ENCODE data around the gene APOC4. TPM values are rescaled to one million over a fixed set of nuclear protein-coding genes. Genes with fewer than 3 reads are reported as not detected.
"Not testable (repeated sequence)": the region's sequence is repeated elsewhere in the genome, so short reads cannot be mapped to it uniquely, and the experiment has no call there.

APOC4 gene
- total RNA-seq, 1 donor from 2014 or later: not detected

DNA sequence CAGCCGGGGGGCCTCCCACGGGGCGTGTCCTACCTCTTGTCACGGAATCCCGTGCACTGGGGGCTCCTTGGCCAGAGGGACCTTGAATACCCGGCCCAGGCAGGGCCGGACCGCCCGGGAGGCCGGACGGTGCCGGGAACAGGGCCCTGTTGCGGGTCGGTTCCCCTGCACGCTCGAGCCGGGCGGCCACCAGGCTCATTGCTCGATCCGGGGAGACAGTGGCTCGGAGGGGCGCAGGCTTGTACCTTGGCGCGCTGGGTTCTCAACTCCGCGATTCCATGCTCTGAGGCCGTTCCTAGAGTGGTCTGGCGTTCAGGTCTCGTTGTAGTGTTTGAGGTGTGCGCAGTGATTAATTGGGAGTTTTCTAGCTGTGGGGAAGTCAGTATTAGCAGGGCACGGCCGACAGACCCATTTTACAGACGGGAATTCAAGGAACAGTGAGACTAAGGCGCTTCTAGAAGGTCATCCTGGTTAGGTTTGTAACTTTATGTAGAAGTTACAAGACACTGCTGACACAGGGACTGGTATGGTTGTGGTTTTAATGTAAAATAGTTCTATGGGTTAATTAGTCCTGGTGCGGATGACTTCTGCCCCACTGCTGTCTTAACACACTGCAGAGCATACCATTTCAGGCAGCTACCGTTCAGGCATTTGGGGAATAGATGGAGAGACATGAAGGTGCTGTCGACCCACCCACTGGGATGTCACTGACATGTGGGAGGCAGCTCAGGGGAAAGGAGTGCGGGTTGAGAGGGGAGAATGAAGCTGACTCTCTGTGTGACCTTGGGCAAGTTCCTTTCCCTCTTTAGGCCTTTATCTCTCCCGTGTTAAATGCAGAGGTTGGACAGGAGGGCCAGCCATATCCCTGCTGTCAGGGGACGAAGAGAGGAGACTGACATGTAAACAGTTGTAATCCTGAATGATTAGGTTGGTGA is 13.7 kb downstream of the APOC4 start:
- peaks cover 25% of the 10 kb centered on the region for H3K4me1 Mint-ChIP-seq (ENCODE audit: low read depth)
- intact Hi-C loops (cut with micrococcal nuclease): loop anchor here (1.0 to 2.0 kb wide), 2 partner anchors 47 to 65 kb away; partner anchors contain the start of gene TOMM40
- no peak for DNase-seq (ENCODE audit: low spot score)

DNA sequence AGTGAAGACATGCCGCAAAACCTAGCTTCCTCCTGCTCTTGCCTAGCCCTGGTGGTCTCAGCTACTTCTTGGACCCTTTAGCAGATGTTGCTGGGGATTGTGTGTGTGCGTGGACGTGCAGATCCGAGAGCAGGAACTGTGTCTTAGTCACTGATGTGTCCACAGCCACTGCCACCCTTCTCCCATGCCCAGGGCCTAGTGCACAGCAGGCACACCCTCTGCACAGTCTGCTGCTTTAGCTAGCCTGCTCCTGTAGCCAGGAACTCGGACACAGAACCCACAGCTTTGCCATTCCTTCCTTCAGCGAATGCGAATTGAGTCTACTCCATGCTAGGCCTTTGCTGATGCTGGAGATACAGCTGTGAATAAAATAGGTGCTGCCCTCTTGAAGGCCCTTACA is 15.5 kb downstream of the APOC4 start:
- H3K27ac Mint-ChIP-seq: peak overlapping the region; percentile 12
- H3K9me3 Mint-ChIP-seq: no peaks in the 10 kb centered on the region
- H3K4me3 Mint-ChIP-seq (ENCODE audit: low read depth): no peak overlapping the region
- H3K36me3 Mint-ChIP-seq (ENCODE audit: low read depth): peaks cover 14% of the 10 kb centered on the region
- DNase-seq (ENCODE audit: low spot score): no peak
- no peaks in the 10 kb centered on the region for H3K27me3 Mint-ChIP-seq (ENCODE audit: low read depth)
- intact Hi-C loops (cut with micrococcal nuclease): no loop called here
- H3K4me1 Mint-ChIP-seq (ENCODE audit: low read depth): peaks cover 25% of the 10 kb centered on the region

More for the DNA sequence above, 13.7 kb downstream of the APOC4 start:
- Mint-ChIP-seq H3K4me3 (ENCODE audit: low read depth) (peak overlapping the region; percentile 86), H3K27ac (peak overlapping the region; percentile 71), H3K9me3 (no peaks in the 10 kb centered on the region), H3K36me3 (ENCODE audit: low read depth) (peaks cover 7% of the 10 kb centered on the region), H3K27me3 (ENCODE audit: low read depth) (no peaks in the 10 kb centered on the region)

DNA sequence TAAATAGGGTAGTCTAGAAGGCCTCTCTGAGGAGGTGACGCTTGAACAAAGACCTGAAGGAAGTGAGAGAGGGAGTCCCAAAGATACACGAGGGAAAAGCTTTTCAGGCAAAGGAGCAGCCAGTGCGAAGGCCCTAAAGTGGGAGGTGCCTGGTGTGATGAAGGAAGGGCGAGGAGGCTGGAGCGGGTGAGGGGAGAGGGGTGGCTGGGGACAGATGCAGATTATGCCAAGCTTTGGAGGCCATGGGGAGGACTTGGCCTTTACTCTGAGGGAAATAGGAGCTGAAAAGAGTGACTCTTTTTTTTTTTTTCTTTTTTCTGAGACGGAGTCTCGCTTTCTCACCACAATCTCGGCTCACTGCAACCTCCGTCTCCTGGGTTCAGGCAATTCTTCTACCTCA is 16.1 kb downstream of the APOC4 start:
- Mint-ChIP-seq H3K27ac (no peak overlapping the region), H3K27me3 (ENCODE audit: low read depth) (no peaks in the 10 kb centered on the region), H3K9me3 (no peaks in the 10 kb centered on the region), H3K4me3 (ENCODE audit: low read depth) (no peak overlapping the region), H3K36me3 (ENCODE audit: low read depth) (peaks cover 16% of the 10 kb centered on the region), H3K4me1 (ENCODE audit: low read depth) (peaks cover 25% of the 10 kb centered on the region)
- intact Hi-C loops (cut with micrococcal nuclease): no loop called here
- no peak for DNase-seq (ENCODE audit: low spot score)

DNA sequence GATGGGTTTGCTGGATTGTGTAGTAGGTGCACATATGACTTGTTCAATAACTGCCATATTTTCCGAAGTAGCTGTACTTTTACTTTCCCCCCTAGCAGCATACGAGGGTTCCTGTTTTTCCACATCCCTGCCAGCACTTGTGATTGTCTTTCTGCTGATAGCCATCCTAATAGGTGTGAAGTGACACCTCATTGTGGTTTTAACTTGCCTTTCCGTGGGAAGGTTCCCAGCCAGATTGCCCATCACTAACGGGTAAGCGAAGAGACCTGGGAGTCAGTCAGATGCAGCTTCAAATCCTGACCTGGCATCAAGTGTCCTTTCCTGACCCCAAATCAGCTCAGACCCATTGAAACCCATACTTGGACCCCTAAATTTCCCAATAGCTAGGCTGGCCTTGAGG is 17.7 kb downstream of the APOC4 start:
- intact Hi-C loops (cut with micrococcal nuclease): no loop called here
- peaks cover 20% of the 10 kb centered on the region for H3K36me3 Mint-ChIP-seq (ENCODE audit: low read depth)
- no peaks in the 10 kb centered on the region for H3K9me3 Mint-ChIP-seq
- DNase-seq (ENCODE audit: low spot score): no peak
- H3K27ac Mint-ChIP-seq: no peak overlapping the region
- H3K4me3 Mint-ChIP-seq (ENCODE audit: low read depth): no peak overlapping the region
- H3K27me3 Mint-ChIP-seq (ENCODE audit: low read depth): no peaks in the 10 kb centered on the region
- peaks cover 21% of the 10 kb centered on the region for H3K4me1 Mint-ChIP-seq (ENCODE audit: low read depth)

DNA sequence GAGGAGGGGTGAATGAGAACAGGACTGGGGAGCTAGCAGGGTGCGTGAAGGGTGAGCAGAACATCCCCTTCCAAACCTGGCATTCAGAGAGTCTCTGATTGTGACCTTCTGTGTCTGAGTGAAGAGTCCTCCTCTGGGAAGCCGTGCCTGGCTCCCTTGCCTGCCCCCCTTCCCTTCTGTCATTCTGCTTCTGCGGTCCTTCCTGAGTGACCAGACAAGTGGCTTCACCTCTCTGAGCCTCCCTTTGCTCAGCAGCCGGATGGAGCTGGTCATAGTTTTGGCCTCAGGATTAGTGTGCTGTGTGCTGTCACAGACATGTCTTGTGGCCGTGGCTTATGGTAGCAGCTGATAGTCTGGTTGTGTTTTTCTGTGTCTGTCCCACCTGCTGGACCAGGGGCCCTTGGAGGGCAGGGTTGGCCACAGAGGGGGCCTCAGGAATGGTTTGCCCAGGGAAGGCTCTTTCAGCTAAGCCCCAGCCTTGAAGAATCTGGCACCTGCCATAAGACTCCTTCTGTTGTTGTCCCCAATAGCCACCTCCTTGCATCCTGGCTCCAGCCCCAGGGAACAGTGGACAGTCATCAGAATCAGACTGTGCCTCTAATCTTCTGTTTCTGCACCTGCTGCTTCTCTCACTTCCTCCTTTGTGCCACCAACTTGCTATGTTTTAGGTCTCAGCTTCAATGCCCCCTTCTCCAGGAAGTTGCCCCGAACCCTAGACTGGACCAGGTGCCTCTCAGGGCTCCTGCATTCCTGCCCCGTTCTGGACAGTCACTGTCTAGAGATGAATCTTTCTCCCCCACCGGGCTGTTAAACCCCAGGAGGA is 19.1 kb downstream of the APOC4 start:
- no peak overlapping the region for H3K27ac Mint-ChIP-seq
- H3K36me3 Mint-ChIP-seq (ENCODE audit: low read depth): peaks cover 27% of the 10 kb centered on the region
- no peak overlapping the region for H3K4me3 Mint-ChIP-seq (ENCODE audit: low read depth)
- H3K4me1 Mint-ChIP-seq (ENCODE audit: low read depth): peaks cover 18% of the 10 kb centered on the region
- no peak for DNase-seq (ENCODE audit: low spot score)
- intact Hi-C loops (cut with micrococcal nuclease): no loop called here
- no peaks in the 10 kb centered on the region for H3K27me3 Mint-ChIP-seq (ENCODE audit: low read depth)
- no peaks in the 10 kb centered on the region for H3K9me3 Mint-ChIP-seq

DNA sequence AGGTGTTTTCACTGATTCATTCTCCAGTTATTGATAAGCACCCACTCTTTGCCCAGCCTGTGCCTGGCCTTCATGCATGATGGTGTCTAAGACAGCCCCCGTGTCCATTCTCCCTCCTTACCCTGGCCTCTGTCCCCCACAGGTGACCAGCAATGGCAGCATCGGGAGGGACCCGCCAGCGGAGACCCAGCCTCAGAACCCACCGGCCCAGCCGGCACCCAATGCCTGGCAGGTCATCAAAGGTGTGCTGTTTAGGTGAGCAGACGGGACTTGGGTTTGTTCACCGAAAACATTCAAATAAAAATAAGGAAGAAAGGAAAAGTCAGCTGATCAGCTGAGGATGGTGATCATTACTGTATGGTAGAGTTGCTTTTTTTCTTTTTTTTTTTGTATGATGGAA is 19.8 kb downstream of the APOC4 start:
- H3K4me3 Mint-ChIP-seq (ENCODE audit: low read depth): no peak overlapping the region
- H3K9me3 Mint-ChIP-seq: no peaks in the 10 kb centered on the region
- H3K27me3 Mint-ChIP-seq (ENCODE audit: low read depth): no peaks in the 10 kb centered on the region
- no peak overlapping the region for H3K27ac Mint-ChIP-seq
- peaks cover 27% of the 10 kb centered on the region for H3K36me3 Mint-ChIP-seq (ENCODE audit: low read depth)
- peaks cover 11% of the 10 kb centered on the region for H3K4me1 Mint-ChIP-seq (ENCODE audit: low read depth)
- no peak for DNase-seq (ENCODE audit: low spot score)
- intact Hi-C loops (cut with micrococcal nuclease): no loop called here

DNA sequence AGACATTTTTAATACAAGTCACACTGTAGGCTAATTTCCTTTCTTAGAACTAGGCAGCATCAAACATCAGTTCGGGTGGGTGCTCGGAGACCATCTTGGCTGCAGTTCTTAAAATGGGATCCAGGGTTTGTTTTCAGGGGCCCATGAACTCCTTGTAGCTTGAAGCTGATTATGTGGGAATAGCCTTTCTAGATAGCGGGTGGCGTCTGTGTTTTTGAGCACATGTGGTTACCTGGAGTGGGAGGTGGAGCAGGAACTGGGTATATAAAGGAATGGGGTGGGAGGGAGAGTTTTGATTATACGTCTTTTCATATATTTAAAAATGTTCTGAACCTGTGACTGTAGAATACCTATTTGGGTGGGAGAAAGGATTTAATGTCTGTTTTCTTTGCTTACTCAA is 26.1 kb downstream of the APOC4 start:
- H3K4me3 Mint-ChIP-seq (ENCODE audit: low read depth): no peak overlapping the region
- no peak for DNase-seq (ENCODE audit: low spot score)
- H3K4me1 Mint-ChIP-seq (ENCODE audit: low read depth): no peaks in the 10 kb centered on the region
- no peak overlapping the region for H3K27ac Mint-ChIP-seq
- intact Hi-C loops (cut with micrococcal nuclease): no loop called here
- H3K9me3 Mint-ChIP-seq: no peaks in the 10 kb centered on the region
- peaks cover 21% of the 10 kb centered on the region for H3K36me3 Mint-ChIP-seq (ENCODE audit: low read depth)
- no peaks in the 10 kb centered on the region for H3K27me3 Mint-ChIP-seq (ENCODE audit: low read depth)

DNA sequence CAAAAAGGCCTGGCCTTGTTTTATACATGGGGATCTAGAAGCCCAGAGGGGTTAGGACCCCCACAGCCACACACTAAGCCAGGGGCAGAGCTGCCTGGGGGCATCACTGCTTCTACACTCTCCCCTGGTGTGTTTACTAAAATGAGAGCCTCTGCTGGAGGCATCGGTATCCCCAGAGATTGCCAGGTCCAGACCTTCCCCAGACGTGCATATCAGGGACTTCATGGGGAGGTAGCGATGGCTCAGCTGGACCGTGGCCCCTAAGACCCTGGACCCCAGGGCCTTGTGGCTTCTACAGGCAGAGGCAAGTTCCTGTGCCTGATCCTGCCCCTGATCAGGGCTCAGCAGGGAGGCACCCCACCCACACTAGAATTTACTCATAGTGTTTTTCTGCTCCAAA is 26.6 kb downstream of the APOC4 start:
- no peaks in the 10 kb centered on the region for H3K9me3 Mint-ChIP-seq
- H3K36me3 Mint-ChIP-seq (ENCODE audit: low read depth): peaks cover 26% of the 10 kb centered on the region
- H3K4me3 Mint-ChIP-seq (ENCODE audit: low read depth): no peak overlapping the region
- no peak overlapping the region for H3K27ac Mint-ChIP-seq
- H3K4me1 Mint-ChIP-seq (ENCODE audit: low read depth): no peaks in the 10 kb centered on the region
- DNase-seq (ENCODE audit: low spot score): no peak
- intact Hi-C loops (cut with micrococcal nuclease): no loop called here
- H3K27me3 Mint-ChIP-seq (ENCODE audit: low read depth): no peaks in the 10 kb centered on the region

DNA sequence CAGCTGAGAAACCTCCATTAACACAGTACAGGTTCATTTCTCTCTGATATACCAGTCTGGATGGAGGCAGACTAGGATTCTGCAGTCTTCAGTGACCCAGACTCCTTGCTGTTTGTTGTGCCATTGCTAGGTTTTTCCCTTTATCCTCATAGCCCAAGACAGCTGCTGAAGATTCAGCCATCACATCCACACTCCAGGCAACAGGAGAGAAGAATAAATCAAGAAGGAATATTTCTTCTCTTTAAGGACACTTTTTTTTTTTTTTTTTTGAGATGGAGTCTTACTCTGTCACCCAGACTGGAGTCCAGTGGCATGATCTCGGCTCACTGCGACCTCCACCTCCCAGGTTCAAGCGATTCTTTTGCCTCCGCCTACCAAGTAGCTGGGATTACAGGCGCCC is 27.4 kb downstream of the APOC4 start:
- H3K27me3 Mint-ChIP-seq (ENCODE audit: low read depth): no peaks in the 10 kb centered on the region
- no peak overlapping the region for H3K4me3 Mint-ChIP-seq (ENCODE audit: low read depth)
- no peaks in the 10 kb centered on the region for H3K9me3 Mint-ChIP-seq
- peaks cover 28% of the 10 kb centered on the region for H3K36me3 Mint-ChIP-seq (ENCODE audit: low read depth)
- DNase-seq (ENCODE audit: low spot score): no peak
- H3K27ac Mint-ChIP-seq: no peak overlapping the region
- intact Hi-C loops (cut with micrococcal nuclease): no loop called here
- no peaks in the 10 kb centered on the region for H3K4me1 Mint-ChIP-seq (ENCODE audit: low read depth)

DNA sequence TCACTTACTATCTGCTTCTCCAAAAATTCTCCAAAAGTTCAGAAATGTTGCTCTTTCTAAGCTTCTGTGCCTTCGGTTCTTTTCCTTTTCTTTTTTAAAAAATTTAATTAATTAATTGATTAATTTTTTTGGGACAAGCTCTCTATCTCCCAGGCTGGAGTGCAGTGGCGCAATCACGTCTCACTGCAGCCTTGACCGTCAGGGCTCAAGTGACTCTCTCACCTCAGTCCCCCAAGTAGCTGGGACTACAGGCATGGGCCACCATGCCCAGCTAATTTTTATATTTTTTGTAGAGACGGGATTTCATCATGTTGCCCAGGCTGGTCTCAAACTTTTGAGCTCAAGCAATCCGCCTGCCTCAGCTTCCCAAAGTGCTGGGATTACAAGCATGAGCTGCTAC is 29.4 kb downstream of the APOC4 start:
- H3K27me3 Mint-ChIP-seq (ENCODE audit: low read depth); DNase-seq (ENCODE audit: low spot score); H3K27ac Mint-ChIP-seq; H3K9me3 Mint-ChIP-seq; H3K4me1 Mint-ChIP-seq (ENCODE audit: low read depth); H3K4me3 Mint-ChIP-seq (ENCODE audit: low read depth); intact Hi-C loops (cut with micrococcal nuclease): not testable (repeated sequence)
- H3K36me3 Mint-ChIP-seq (ENCODE audit: low read depth): peaks cover 29% of the 10 kb centered on the region

DNA sequence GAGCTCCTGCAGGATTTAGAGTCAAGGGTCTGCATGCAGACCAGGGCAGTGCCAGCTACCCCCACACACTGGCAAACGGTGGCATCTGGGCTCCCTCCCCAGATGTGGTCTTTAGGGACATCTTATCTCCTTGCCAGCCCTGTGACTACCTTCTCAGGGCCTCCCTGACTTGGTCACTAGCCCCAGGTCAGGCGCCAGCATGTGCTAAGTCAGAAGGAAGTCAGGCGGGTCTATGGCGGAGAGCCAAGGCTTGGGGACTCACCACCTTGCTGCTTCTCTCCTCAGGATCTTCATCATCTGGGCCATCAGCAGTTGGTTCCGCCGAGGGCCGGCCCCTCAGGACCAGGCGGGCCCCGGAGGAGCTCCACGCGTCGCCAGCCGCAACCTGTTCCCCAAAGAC is 30.8 kb downstream of the APOC4 start:
- H3K4me3 Mint-ChIP-seq (ENCODE audit: low read depth): no peak overlapping the region
- peaks cover 34% of the 10 kb centered on the region for H3K36me3 Mint-ChIP-seq (ENCODE audit: low read depth)
- no peaks in the 10 kb centered on the region for H3K4me1 Mint-ChIP-seq (ENCODE audit: low read depth)
- no peak for DNase-seq (ENCODE audit: low spot score)
- no peaks in the 10 kb centered on the region for H3K27me3 Mint-ChIP-seq (ENCODE audit: low read depth)
- no peak overlapping the region for H3K27ac Mint-ChIP-seq
- H3K9me3 Mint-ChIP-seq: no peaks in the 10 kb centered on the region
- intact Hi-C loops (cut with micrococcal nuclease): no loop called here

DNA sequence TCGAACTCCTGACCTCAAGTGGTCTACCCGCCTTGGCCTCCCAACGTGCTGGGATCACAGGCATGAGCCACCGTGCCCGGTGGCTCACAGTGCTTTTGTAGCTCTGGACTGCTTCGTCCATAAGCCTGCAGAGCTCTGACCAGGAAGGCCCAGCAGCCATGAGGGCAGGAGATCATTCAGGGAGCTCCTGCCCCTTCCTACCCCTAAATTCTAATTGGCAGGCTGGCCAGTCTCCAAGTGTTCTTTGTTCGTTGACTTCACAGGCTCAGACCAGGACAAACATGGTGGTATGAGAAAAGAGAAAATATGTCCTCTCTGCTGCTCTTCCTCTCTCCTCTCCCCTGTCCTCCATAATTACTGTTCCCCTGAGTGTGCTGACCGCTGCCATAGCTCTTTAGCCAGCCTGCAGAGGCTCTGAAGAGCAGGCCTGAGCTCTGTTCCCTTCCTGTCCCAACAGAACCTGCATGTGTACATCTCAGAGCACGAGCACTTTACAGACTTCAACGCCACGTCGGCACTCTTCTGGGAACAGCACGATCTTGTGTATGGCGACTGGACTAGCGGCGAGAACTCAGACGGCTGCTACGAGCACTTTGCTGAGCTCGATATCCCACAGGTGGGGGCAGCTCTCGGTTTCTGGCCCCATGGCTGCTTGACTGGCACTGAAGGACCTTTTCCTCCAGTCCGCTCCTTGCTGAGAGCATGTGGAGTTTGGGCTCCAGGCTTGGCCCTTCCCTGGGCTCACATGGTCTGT is 32.1 kb downstream of the APOC4 start:
- Mint-ChIP-seq H3K27ac (no peak overlapping the region), H3K9me3 (no peaks in the 10 kb centered on the region), H3K4me3 (ENCODE audit: low read depth) (no peak overlapping the region), H3K27me3 (ENCODE audit: low read depth) (no peaks in the 10 kb centered on the region), H3K4me1 (ENCODE audit: low read depth) (no peaks in the 10 kb centered on the region), H3K36me3 (ENCODE audit: low read depth) (peaks cover 38% of the 10 kb centered on the region)
- intact Hi-C loops (cut with micrococcal nuclease): no loop called here
- DNase-seq (ENCODE audit: low spot score): no peak
